Globus pallidus (tissue), 1 donor: Measurements from ENCODE around the gene FGF11.
"Not testable (repeated sequence)": the region's sequence is repeated elsewhere in the genome, so short reads cannot be mapped to it uniquely, and the experiment has no call there.

Source experiments
- DNase-seq: peaks from one replicate; pipeline ENCODE4 v3.0.0-alpha.2; 2015; ENCODE audit warnings: low spot score

The FGF11 gene

DNA sequence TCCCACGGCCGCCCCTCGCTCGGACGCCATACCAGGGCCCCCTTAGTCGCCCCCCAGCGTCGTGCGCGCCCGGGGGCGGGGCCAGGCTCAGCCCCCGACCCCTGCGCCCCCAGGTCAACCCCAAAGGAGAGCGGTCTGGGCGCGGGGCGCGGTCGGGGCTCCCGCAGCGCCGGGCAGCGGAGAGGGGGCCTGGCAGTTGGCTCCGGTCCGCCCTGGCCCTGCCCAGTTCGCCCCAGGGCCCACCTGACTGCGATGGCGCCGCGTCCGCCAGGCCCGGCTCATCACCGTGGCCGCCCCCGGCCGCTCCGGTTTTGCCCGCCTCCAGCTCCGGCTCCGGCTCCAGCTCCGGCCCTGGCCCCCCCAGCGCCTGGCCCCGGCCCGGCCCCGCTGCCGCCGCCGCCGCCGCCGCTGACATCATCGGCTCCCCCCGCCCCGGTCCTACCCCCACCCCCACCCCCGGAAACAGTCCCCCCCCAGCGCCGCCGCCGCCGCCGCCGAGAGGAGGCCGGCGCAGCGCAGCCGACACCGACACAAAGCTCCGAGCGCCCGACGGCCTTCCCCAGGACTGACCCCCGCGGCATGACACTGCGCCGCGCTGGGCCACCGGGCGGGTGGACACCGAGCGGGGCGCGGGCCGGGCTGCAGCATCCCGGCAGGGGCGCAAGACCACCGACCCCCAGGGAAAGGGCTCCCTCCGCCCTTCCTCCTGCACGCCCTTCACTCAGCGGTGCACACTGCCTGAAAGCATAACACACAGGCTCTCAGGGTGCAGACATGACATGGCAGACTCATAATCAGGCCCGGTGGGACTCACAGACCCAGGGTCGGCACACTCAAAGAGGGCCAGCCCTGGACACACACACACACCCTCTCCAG, 40.1 kb downstream of the FGF11 start, which contains the start of gene ZBTB4:
Gene ZBTB4 (minus strand): TSS at position 419 of the 876 bp plus-strand sequence. CDS start 12,830 bp downstream, outside the sequence.
- DNase-seq = peak; percentile 60

GRCh38 chr17:7480089-7480384, 40.7 kb downstream of the FGF11 start:
- DNase-seq = no peak

GRCh38 chr17:7481275-7481674, 42.0 kb downstream of the FGF11 start, which contains the start of gene SLC35G6:
Gene SLC35G6, plus strand, starts transcription at chr17:7481446. Its CDS starts 71 bp downstream, at chr17:7481517.
- DNase-seq = not testable (repeated sequence)

- DNase-seq = not testable (repeated sequence)
Observed at GRCh38 chr17:7481842-7482741, 42.8 kb downstream of the FGF11 start.

- not testable (repeated sequence) for DNase-seq
Observed at GRCh38 chr17:7482742-7483088, 43.4 kb downstream of the FGF11 start.

DNA sequence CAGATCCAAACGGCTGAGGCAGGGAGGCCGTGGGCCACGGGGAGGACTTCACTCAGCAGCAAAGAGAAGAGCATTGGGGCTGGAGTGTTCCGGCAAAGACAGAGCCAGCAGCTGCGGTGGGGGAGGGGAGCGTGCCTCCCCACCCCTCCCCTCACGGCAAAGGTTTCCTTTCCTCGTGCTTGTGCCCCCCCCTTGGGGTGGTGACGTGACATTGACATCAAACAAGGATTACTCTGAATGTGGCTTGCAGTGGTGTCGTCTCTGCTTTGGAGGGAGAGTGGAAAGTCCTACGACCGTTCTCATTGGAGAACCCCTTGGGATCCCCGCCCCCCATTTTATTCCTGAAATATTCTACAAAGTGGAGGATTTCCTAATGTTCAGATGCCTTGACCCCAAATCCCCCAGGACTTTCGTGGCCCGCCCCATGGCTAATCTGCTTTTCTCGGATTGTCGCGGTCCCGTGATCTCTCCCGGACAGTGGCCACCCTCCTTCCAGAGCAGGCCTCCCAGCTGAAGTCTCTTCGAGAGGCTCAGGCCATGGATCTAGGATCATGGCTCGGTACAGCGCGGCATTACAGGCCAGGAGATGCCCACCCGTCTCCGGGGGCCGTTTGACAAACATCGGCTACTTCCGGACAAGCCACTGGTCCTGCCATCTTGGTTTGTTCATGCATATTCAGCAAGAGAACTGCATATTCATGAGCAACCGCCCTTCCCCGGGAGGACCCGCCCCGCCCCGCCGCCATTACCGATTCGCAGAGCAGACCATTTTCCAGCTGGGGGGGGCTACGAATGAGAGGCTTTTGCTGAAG, 44.1 kb downstream of the FGF11 start:
- DNase-seq = peak; percentile 97

DNA sequence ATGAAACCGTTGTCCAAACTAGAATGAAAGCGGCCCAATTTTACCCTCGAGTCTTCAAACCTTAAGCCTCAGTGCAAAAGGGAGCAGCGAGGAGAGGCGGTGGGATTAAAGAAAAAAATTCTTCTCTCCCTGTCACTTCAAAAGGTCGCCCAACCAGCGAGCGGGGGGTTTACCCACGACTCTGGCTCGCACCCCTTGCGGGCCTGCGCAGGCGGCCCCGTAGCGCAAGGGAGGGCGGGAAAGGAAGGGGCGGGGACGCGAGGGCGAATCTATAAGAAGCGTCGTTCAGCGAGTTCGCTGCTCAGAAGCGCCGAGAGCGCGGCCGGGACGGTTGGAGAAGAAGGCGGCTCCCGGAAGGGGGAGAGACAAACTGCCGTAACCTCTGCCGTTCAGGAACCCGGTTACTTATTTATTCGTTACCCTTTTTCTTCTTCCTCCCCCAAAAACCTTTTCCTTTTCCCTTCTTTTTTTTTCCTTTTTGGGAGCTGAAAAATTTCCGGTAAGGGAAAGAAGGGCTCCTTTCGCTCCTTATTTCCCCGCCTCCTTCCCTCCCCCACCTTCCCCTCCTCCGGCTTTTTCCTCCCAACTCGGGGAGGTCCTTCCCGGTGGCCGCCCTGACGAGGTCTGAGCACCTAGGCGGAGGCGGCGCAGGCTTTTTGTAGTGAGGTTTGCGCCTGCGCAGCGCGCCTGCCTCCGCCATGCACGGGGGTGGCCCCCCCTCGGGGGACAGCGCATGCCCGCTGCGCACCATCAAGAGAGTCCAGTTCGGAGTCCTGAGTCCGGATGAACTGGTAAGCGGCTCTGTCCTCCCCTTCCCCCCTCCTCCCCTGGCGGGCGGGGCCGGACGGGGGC, 45.0 kb downstream of the FGF11 start, which contains the start of gene POLR2A:
Gene POLR2A (plus strand): TSS at position 300 of the 852 bp plus-strand sequence.
- peak; percentile 98 for DNase-seq

DNA sequence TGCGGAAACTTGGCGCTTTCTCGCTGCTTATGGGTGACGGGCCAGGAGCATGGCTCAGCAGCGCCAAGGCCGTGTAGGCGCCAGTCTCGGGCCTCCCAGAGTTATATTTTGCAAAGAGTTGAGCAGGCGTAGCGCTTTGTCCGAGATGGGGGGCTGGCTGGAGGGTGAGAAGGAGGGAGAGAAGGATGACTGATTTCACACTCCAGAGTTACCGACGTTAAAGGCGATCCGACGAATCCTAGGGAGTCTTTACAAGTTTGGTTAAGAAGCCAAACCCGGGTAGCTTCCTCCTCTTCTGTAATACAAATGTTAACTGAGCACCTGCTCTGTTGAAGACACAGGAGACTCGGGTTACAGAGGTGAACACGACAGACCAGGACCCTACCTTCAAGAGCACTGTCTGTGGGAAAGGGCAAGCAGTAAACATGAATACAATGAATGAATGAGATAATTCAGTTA, 45.6 kb downstream of the FGF11 start:
- no peak for DNase-seq

GRCh38 chr17:7486181-7486580, 46.9 kb downstream of the FGF11 start:
- no peak for DNase-seq

DNA sequence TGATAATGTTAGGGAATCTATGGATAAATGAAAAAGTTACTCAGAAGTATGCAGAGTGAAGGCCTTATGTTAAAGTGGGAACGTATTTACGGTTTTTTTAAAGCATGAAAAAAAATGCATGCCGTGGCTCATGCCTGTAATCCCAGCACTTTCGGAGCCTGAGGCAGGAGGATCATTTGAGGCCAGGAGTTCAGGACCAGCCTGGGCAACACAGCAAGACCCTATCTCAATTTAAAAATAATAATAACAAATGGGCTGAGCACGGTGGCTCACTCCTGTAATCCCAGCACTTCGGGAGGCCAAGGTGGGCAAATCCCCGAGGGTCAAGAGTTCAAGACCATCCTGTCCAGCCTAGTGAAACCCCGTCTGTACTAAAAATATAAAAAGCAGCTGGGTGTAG, 50.8 kb downstream of the FGF11 start:
- no peak for DNase-seq

DNA sequence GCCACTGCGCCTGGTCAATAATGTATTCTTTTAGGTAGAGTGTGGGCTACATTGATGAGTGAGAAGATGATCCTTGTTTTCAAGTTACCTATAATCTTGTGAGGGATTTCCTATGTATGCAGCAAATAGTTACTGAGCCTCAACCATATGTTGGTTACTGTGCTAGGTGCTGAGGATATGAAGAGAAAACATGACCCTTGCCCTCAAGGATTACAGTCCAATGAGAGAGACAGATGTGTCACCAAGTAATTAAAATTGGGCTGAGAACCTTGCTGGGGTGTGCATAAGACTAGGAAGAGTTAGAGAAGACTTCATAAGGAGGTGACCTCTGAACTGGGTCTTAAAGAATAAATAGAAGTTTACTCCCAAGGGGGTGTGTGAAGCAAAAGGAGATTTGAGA, 52.3 kb downstream of the FGF11 start:
- DNase-seq = no peak

DNA sequence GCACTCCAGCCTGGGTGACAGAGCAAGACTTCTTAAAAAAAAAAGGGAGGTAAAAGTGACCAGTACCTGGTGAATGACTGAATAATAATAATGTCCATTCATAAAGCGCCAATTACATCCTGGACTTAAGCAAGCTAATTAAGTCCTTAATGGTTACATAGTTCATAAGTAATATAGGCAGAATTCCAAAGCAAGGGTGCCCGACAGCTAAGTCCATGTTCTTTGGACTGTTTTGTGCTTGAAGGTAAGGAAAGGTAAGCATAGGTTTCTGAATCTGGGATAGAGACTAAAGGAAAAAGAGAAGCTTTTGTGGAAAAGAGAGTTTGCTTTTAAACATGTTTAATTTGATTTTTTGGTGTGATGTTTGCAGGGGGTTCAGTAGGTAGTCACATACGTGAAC, 54.6 kb downstream of the FGF11 start:
- no peak for DNase-seq
